Fibroblast of skin of right quadriceps (primary cell): Measurements from ENCODE around the gene PKMYT1.

Experiments used
- DNase-seq: peaks from one replicate; pipeline ENCODE4 v3.0.0-alpha.2; 2013

PKMYT1 gene

DNA sequence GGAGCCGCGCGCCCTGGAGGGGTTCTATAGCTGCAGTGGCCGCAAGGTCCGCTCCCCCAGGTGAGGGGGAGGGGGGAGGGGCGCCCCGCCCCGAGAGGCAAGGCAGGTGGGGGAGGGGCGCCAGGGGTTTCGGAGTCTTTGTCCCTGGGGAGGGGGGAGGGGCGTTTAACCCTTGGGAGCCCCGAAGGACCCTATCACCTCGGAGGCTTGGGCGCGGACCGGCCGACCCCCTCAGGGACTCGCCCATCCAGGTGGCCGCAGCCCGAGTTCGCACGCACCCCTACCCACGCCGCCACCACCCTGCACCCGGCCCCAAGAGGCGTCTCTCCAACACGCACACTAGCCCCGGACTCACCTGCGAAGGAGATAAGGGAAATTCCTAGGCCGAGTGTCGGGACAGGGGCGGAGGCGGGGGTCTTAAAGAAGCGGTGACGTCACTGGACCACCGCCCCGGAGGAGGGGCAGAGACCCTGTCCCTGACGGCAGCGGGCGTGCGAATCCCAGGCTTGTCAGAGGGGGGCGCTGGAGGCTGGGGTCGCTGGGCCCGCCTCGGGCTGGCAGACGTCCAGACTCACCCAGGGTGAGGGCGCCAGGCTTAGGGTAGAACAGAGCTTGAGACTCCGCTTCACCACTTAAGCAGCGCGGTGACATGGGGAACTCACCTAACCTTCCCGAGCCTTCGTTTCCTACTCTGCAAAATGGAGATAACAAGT lies 37.7 kb upstream of the PKMYT1 start, which contains the start of gene CLDN6:
CLDN6 (minus strand) TSS at position 390 of the 713 bp plus-strand sequence. CDS start 2,162 bp downstream, outside the sequence.
- no peak for DNase-seq

DNA sequence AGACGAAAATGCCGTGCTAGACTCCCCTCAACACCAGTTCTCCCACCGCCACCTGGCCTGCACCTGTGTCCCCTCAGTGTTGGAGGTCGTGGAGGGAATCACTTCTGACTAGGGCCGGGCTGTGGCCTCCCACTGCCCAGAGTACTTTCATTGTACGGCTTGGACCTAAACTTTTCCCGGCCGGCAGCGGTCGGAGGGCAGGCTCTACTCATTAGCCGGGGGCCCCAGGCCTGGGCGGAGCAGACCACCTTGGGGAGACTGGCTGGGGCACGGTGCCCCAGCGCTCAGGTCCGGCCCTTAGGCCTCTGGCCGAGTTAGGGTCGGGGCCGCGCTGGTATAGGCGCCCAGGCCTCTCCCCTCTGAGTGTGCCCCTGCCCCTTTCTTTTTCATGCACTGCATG lies 37.1 kb upstream of the PKMYT1 start:
- no peak for DNase-seq

DNA sequence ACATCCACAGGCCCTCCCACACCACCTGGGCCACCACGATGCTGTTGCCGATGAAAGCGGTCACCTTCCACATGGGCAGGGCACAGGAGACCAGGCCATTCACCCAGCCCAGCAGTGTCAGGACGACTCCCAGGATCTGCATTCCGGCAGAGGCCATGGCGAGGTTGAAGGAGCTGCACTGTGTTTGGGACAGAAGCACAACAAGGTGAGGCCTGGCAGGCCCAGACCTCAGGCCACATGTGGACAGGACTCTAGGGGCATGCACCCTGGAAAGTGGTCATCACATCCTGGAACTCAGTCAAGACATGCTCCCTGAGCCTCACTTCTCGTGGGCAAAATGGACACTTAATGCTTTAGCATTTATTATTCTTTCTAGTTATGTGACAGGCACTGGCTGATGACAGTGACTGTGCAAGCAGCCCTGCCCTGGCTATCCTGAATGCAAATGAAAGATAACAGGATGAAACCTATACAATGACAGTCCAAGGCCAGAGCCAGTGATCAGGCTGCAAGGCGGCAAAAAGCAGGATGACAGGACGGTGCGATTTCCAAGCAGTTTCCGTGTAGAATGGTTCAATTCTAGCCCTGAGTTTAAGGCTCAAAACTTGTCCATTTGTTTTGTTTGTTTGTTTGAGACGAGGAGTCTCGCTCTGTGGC lies 35.7 kb upstream of the PKMYT1 start:
- no peak for DNase-seq

DNA sequence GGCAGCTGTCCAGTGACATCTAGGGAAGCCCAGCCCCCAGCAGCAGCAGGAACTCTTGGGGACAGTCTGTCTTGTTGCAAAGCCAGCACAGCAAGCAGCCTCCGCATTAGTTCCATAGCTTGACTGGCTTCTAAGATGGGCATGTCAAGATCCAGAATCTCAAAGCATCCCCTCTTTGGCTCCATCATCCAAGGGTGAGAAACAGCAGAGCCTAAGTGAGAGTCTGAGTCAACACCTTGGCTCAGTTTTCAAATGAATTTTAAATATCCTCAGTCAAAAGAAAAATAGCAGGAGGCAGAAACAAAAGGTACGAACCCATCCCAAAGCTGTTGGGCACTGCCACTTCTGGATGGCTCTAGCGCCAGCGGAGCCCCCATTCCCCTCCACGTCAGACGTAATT lies 34.7 kb upstream of the PKMYT1 start:
- no peak for DNase-seq

DNA sequence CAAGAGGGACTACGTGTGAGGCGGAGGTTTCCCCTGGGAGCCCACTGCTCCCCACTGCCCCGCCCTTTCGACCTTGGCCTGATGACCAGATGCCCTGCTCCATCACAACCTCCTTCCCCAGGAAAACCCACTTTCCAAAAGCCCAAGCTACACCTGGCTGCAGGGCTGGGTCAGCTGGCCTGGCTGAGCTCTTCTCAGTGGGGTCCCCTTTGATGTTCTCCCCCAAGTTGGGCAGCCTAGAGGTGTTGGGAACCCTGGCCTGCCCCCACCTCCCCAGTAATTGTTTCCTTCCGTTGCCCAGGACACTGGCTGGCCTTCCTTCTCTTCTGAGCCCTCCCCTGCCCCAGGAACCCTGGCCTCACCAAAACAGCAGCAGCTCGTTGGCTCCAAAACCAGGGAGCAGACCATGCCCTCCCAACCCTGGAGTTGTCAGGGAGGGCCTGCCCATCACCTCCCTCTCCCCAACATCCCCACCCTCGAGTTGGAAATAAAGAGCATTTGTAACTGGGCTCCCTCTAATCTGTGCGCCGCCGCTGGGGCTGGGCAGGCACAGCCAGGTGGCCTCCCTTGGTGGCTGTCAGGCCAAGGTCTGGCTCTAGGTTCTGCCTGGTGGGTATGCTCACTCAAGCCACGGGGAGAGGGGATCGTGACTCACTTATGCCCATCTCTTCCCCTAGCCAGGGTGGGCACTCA lies 33.9 kb upstream of the PKMYT1 start:
- DNase-seq, result no peak

DNA sequence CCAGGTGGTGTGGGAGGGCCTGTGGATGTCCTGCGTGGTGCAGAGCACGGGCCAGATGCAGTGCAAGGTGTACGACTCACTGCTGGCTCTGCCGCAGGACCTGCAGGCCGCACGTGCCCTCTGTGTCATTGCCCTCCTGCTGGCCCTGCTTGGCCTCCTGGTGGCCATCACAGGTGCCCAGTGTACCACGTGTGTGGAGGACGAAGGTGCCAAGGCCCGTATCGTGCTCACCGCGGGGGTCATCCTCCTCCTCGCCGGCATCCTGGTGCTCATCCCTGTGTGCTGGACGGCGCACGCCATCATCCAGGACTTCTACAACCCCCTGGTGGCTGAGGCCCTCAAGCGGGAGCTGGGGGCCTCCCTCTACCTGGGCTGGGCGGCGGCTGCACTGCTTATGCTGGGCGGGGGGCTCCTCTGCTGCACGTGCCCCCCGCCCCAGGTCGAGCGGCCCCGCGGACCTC lies 33.3 kb upstream of the PKMYT1 start:
- no peak for DNase-seq

DNA sequence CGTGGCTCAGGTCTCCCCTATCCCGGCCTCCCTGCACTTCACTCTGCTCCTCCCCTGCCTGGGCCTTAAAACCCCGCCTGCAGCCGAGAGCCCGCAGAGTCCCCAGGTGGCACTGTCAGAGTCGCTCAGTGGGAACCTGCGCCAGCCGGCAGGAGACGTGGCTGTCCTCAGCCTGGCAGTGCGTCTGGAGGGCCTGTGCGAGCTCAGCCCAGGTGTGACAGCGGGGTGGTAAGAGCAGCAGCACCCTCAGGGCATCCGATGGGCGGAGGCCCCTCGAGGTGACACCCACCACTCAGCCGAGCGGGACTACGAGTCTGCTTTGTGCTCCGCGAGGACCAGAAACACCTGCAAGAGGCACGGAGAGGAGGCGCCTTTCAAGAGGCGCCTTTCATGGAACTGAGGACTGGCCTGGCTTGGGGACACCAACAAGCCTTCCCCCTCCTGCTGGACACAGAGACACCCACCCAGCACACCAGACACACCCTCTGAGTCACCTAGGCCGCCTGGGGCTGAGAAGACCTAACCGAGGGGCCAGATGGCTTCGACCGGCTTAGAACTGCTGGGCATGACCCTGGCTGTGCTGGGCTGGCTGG lies 32.7 kb upstream of the PKMYT1 start, which contains the start of gene CLDN9:
CLDN9 (plus strand) TSS at position 96 of the 593 bp plus-strand sequence; CDS start at position 536, 440 bp downstream.
- no peak for DNase-seq

DNA sequence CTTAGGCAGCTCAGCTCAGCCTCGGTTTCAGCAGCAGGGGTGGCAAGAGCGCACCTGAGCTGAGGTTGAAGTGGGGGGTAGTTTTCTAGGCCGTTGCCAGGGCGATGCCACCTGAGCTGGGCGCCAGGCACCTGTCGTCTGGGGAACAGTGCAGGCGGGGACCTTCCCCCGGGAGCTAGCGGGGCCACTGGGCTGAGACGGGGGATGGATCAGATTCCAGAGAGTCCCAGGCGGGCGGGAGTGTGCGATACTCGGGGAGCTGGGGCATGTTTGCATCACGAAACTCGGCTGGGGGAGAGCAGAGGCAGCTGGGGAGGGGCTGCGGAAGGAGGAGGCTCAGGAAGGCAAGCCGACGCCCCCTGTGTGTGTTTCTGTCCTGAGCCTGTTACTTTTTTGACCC lies 32.0 kb upstream of the PKMYT1 start:
- no peak for DNase-seq

DNA sequence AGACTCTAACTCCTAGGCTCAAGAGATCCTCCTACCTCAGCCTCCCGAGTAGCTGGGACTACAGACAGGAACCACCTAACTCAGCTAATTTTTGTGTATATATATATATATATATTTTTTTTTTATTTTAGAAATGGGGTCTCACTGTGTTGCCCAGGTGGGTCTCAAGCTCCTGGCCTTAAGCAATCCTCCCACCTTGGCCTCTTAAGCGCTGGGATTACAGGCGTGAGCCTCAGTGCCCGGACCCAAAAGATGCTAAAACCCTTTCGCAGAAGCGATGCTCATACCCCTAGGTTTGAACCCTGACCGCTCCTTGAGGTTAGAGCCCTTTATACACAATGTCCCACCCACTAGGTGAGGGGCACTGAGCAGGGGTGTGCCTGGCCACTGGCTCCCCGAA lies 30.3 kb upstream of the PKMYT1 start:
- DNase-seq, result no peak

DNA sequence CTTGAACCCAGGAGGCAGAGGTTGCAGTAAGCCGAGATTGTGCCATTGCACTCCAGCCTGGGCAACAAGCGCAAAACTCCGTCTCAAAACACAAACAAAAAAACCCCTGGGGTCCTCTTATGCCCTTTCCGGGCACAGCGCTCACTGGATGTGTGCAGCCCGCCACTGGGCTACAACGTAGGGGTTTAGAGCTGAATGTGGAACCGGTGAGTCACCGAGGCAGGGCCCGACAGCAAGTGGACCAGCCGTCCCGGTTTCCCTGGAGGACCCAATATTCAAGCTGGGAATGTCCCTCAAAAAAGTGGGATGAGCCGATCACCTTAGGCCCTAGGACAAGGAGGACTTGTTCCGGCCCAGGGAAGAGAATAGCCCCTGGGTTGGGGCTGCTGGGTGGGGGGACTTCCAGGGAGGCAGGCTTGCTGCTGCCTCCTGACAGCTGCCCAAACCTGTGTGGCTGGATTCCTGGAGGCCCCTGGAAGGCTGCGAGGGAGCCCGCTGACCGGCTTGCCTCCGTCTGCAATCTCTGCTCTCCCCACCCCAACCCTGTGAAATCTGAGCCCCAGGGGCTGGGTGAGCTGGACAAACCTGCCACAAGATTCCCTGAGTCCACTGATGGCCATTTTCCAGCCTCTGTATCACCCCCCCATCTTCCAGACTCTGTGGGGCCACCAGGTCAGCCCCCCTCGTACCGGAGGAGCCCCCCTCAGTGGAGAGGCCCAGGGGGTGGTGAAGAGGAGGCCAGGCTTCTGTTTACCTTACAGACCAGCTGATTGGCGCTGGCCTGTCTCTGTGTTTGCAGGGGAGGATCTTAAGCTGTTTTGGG lies 29.5 kb upstream of the PKMYT1 start:
- DNase-seq, result no peak

DNA sequence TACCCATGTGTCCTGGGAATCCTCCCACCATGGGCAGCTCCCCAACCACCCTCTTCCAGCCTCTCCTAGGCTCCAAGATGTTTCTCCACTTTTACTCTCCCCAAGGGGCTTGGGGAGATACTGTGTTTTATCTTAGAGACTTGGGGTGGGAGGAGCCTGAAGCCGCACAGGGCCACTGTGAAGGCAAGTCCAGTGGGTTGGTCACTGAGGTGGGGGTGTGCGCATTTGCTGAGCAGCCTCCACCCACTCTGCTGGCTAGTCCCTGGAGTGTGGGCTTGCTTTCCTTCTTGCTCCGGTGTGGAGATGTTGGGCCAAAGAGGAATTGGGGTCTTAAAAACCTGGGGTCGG lies 28.4 kb upstream of the PKMYT1 start:
- no peak for DNase-seq

DNA sequence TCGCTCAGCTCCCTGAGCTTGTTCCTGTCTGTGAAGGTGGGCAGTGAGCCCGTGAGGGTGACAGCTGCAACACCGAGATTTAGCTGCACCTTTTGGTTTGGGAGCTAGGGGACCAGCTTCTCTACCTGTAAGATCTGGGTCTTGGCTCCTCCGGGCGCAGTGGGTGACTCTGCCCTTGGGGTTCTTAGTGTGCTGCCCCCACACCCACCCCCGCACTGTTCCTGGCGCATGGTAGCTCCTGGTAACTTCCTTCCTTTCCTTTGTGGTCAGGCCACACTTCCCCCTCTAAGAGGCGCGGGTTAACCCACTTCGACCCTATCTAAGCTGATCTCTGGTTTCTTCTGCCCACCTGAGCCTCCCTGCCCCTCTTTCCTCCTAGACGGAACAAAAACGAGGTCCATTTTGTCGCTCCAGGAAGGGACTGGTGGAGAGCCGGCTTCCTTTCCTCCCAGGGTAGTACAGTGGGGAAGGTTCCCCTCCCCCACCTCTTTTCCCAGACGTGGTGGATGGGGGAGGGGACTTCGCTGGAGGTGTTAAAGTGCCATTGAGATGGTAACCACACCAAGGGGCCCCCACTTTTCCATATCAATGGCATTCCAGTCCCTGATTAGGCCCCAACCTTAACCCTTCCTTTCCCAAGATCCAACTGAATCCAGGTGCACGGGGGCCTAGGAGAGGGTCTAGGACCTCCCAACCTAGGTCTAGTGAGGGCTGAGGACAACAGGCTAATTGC lies 27.9 kb upstream of the PKMYT1 start:
- DNase-seq, result no peak

DNA sequence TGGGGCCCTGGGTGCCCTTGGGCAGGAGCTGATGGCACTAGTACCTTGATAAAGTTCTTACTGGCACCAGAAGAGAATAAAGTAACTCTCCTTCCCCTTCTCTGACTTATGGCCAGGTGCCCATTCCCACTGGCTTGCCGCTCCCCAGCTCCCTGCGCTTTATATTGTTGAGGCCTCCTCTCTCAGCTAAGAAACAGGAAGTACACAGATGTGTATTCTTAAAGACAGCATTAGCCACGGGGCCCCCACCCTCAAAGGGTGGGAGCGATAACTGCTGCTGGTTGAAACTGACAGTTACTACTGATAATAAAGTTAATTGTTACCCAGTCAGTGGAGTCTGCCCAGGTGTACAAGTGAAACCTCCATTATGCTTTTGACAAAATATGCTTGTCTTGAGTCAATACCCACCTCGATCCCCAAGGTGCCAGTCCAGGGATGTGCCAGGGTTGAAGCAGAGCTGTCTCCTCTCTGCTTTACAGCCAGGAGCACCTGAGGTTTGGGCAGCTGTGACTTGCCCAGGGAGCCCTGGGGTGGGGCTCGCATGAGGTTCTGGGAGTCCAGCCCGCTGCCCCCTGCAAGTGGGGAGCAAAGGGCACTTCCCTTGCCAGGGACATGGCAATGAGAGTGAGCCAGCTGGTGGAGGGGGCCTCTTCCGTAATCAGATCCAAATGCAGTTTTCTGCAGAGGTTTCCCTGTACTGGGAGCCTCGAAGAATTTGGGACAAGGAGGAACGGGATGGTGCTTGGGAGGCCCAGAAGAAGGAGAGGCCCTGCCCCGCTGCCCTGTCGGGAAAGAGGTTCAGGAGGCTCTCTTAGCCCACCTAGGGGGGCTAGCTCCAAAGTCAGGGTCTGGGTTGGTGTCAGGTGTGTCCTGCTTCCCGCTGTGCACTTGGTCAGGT lies 27.1 kb upstream of the PKMYT1 start:
- DNase-seq, result no peak

DNA sequence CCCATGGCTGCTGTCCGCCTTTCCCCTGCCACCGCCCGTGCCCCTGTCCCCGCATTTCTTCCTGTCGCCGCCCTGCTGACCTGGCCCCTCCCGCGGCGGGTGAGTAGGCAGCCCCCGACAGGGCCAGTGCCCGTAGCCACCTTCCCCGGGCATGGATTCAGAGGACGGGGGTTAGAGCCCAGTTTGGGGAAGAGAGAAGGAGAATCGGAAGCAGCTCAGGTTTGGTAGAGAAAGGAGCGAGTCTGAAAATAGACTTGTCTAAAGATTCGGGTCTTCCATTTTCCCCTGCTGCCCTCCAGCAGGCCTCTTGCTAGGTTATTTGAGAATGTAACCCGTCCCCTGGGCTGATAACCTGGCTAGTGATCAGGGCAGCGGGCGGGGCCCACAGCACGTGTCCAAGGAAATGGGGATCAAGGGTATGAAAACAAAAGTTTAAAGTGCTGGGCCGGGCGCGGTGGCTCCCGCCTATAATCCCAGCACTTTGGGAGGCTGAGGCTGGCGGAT lies 24.6 kb upstream of the PKMYT1 start:
- DNase-seq, result no peak

DNA sequence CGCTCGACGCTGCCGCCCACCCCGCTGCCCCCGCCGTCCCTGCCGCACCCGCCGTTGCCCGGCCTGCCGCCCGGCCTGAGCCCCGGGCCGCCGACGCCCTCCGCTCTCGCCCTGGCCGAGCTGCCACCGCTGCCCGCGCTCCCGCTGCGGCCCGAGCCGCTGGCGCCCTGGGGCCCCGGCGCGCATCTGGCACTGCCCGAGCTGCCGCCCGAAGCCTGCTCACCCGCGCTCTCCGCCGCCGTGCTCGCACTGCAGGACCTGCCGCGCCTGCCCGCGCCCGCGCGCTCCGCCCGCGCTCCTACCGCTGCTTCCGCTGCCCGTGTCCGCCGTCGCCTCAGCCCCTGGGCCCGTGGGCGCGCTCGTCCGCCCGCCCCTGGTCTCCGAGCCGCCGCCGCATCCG lies 24.1 kb upstream of the PKMYT1 start:
- no peak for DNase-seq

DNA sequence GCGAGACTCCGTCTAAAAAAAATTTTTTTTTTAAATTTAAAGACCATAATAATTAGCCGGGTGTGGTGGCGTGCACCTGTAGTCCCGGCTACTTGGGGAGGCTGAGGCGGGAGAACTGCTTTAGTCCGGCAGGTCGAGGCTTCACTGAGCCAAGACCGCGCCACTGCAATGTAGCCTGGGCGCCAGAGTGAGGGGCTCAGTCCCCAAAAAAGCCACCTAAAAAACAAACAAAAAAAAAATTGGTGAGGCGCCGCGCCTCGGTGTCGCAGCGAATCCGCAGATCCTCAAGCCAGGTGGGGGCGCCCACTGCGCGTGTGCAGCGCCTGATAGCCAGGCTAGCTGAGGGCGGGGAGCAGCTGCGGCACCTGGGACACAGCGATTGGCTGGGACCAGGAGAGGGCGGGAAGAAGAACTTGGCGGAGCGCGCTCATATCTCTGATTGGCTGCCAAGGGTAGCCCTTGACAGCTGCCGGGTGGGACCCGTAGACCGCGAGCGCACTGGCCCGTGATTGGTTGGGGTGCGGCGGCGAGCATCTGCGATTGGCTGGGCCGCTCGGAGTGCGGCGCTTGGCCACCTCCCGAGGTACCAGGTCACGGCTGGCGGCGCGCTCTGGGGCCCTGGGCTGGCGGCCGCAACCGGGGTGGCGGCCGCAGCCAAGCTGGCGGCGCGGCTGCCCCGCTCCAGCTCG lies 23.5 kb upstream of the PKMYT1 start:
- DNase-seq, result peak; percentile 98

DNA sequence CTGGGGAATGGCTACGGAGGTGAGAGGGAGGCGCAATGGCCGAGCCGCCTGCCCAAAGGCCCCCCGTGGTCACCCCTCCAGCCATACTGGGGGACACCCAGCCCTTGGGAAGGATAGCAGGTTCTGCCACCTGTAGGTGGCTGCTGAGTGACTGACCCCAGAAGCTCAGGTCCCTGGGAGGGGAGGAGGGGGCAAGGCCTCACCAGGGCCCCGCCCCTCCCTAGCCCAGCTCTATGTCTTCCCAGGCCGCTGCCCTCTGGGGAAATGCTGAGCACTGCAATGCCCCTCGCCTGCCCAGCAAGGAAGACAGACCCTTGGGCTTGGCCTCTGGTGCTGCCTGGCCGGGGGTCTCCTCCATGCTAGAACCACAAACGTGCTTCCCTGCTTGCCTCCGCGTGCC lies 21.1 kb upstream of the PKMYT1 start:
- no peak for DNase-seq

DNA sequence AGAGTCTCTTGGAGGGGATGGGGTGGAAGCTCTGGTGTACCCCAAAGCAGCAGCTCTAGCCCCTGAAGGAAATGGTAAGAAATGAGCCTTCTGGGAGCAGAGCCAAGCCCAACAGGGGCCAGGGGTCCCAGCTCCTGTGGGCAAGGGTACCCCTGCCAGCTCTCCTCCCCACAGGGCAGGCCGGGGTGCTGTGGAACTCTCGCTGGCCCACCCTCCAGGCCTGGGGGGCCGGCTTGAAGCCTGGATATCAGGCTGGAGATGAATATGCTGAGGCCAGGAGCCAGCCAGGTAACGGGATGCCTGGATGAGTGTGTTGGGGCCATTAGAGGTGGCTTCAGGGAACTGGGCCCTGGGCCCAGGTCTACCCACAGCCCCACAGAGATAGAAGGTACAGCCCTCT lies 20.3 kb upstream of the PKMYT1 start:
- DNase-seq, result no peak

DNA sequence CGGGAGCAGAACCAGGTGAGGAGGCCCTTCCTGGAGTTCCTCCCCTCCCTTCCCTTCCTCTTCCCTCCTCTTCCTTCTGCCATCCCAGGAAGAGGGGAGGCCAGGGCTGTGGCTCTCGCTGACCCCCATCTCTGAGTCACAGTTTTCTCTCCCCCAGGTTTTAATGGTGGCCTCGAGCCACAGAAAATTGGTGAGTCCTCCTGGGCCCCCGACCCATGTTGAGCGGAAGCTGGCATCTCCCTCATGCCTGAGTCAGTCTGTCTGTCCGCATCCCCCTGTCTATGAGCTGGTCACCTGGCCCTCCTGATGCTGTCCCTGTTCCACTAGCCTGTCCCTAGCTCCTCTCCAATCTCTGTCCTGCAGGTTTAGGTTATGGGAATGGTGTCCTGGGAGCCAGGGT lies 19.7 kb upstream of the PKMYT1 start:
- DNase-seq, result no peak

DNA sequence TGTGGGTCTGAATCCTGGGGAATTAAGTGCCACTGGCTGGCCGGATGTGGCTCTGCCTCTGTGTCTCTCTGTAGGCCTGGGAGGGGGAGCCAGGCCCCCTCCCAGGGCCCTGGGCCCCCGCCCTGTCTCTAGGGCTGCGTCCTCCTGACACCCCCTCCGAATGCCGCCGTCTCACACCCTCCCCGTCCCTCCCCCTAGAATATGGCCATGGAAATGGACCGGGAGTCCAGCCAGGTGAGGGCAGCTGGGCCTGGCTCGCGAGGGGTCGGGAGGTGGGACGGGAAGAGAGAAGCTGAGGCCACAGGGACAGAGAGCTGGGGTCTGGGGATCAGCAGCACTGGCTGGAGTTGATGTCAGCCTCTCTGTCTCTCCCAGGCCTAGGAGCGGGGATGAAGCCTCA lies 16.1 kb upstream of the PKMYT1 start:
- DNase-seq, result no peak
